Neural progenitor cell (in vitro differentiated cells): ENCODE measurements around the gene DNAJB8.

Source experiments
- EZH2 ChIP-seq: fragments of 200-600 bp; sonication (generic); IDR thresholded peaks from 2 replicates; pipeline ENCODE4 v1.6.1; 2017; ENCODE audit warnings: antibody characterized with exemption, mild to moderate bottlenecking, moderate library complexity
- TF ChIP-seq, protein P1 (sequence below): fragments of 200-600 bp; sonication (generic); IDR thresholded peaks from 2 replicates; pipeline ENCODE4 v1.5.1; 2017; ENCODE audit warnings: antibody characterized with exemption, mild to moderate bottlenecking

DNA sequence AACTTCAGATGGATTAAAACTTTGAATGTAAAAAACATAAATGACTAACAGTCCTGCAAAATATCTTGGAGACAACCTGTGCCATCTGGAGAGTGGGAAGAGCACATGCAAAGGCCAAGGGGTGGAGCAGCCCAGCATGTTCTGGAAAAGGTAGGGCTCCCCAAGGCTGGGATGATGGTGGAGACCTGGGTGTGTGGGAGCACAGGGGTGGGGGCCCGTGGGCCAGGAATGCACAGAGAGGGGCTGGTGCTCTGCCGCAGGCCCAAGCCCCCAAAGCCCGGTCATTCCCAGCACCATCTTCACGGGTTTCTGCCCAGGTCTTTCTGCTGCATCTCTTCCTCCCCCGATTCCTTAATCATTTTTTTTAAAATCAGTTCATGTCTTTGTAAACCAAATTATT is 36.0 kb upstream of the DNAJB8 start:
- TF ChIP-seq EZH2: no peak
- TF ChIP-seq, protein P1, sequence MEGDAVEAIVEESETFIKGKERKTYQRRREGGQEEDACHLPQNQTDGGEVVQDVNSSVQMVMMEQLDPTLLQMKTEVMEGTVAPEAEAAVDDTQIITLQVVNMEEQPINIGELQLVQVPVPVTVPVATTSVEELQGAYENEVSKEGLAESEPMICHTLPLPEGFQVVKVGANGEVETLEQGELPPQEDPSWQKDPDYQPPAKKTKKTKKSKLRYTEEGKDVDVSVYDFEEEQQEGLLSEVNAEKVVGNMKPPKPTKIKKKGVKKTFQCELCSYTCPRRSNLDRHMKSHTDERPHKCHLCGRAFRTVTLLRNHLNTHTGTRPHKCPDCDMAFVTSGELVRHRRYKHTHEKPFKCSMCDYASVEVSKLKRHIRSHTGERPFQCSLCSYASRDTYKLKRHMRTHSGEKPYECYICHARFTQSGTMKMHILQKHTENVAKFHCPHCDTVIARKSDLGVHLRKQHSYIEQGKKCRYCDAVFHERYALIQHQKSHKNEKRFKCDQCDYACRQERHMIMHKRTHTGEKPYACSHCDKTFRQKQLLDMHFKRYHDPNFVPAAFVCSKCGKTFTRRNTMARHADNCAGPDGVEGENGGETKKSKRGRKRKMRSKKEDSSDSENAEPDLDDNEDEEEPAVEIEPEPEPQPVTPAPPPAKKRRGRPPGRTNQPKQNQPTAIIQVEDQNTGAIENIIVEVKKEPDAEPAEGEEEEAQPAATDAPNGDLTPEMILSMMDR: no peak
